ENCODE measurements around the gene MTHFSD. TPM values are rescaled to one million over a fixed set of nuclear protein-coding genes. Genes with fewer than 3 reads are reported as not detected.

MTHFSD gene
- total RNA-seq, 4 donors from 2014 or later, result 12.5 to 26.6 (median 19.3) TPM

DNA sequence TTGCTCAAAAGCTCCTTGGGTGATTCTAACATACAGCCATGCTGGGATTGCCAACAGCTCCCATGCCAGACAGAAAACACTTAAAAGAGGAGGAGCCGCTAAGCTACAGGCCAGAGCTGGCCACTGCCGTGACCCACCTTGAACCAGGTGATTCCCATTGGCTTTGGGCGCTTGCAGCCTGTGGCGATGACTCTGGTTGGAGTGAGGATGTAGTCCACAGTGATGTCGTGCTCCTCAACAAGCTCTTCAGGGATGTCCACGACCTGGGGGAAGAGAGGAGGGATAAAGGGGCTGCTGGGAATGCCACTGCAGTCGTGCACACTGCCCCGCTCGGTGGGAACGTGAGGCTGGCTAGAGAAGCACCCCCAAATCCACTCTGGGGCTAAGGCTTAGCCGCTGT is 13.5 kb downstream of the MTHFSD start:
- Histone ChIP-seq H3K4me3 (no peak overlapping the region), H3K4me1 (no peaks in the 10 kb centered on the region), H3K9me3 (no peaks in the 10 kb centered on the region), H3K27ac (no peak overlapping the region), H3K27me3 (no peaks in the 10 kb centered on the region), H3K36me3 (peaks cover 0 to 100% of the 10 kb centered on the region in 2 donors)
- no peak for ATAC-seq
- 80% methylated on average over 1 of the region's 11 CpGs; no CpG with 5 or more reads in 1 of the 2 donors for whole genome bisulfite sequencing, 2 donors (ENCODE audit: low coverage in 1 of 2)
- TF ChIP-seq POLR2AphosphoS5 (IDR thresholded peaks at IDR 0.05) (no peak), POLR2A (IDR thresholded peaks at IDR 0.05) (no peak), CTCF (IDR thresholded peaks at IDR 0.05) (no peak), EP300 (IDR thresholded peaks at IDR 0.05) (no peak)

DNA sequence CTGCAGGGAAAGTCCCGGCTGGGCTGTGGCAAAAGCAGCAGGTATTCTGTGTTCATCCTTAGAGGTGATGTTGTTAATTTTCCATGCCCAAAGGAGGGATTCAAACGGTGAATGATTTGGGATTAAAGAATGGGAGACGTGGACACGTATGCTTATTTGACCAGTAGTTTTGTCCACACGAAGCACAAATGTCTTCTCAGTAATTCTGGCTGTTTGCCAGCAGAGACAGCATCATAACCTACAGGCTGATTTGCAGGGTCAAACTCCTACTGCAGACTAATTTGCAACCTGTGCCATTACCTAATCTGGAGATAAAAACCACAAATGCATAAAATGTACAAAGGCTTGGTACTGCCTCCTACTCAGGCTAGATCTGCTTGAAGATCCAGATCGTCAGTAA is 14.1 kb downstream of the MTHFSD start:
- Histone ChIP-seq H3K4me3 (no peak overlapping the region), H3K27me3 (no peaks in the 10 kb centered on the region), H3K27ac (no peak overlapping the region), H3K9me3 (no peaks in the 10 kb centered on the region), H3K4me1 (no peaks in the 10 kb centered on the region), H3K36me3 (peaks cover 0 to 100% of the 10 kb centered on the region in 2 donors)
- ATAC-seq, result no peak
- 74 to 80% methylated on average over 1 to 4 of the region's 6 CpGs for WGBS, 2 donors (ENCODE audit: low coverage in 1 of 2)
- TF ChIP-seq EP300 (IDR thresholded peaks at IDR 0.05) (no peak), POLR2AphosphoS5 (IDR thresholded peaks at IDR 0.05) (no peak), POLR2A (IDR thresholded peaks at IDR 0.05) (no peak), CTCF (IDR thresholded peaks at IDR 0.05) (no peak)

DNA sequence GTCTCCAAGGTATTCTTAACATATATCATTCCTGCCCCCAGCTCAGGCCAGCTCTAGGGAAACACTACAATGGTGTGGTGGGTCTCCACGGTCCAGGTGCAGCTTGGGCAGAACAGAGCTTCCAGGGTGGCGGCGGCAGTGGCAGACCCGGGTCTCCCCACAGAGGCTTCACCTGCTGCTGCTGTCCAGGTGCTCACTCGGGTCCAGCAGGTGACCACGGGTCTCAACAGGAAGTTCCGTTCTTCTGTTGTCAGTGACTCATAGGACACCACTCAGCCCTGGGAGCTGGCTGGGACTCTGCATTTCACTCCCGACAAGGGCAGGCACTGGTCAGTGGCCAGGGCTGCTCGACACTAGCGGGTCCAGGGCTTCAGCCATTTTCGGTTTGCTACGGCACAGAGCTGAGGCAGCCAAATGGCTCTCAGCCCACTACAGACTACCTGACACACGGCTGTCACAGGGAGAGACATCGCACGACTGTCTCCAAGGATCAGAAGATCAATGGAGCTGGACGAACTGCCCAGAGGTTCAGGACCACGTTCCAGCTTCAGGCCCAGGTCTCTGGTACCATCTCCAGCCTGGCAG is 16.7 kb downstream of the MTHFSD start:
- no peaks in the 10 kb centered on the region for H3K4me1 ChIP-seq
- H3K27ac ChIP-seq, result no peak overlapping the region
- 87% methylated on average over 3 of the region's 17 CpGs; no CpG with 5 or more reads in 1 of the 2 donors for WGBS, 2 donors (ENCODE audit: low coverage in 1 of 2)
- ATAC-seq, result no peak
- TF ChIP-seq POLR2A (IDR thresholded peaks at IDR 0.05), result no peak
- TF ChIP-seq POLR2AphosphoS5 (IDR thresholded peaks at IDR 0.05), result no peak
- TF ChIP-seq EP300 (IDR thresholded peaks at IDR 0.05), result no peak
- no peak for TF ChIP-seq CTCF (IDR thresholded peaks at IDR 0.05)
- H3K27me3 ChIP-seq, result no peaks in the 10 kb centered on the region
- no peak overlapping the region for H3K4me3 ChIP-seq
- H3K36me3 ChIP-seq, result peaks cover 0 to 83% of the 10 kb centered on the region in 2 donors
- no peaks in the 10 kb centered on the region for H3K9me3 ChIP-seq

- 78 to 100% methylated on average over 1 of the region's 4 CpGs for WGBS, 2 donors (ENCODE audit: low coverage in 1 of 2)
These were observed 17.5 kb downstream of the MTHFSD start for GRCh38 chr16:86537486-86537885.

More at GRCh38 chr16:86537486-86537885, 17.5 kb downstream of the MTHFSD start:
- Histone ChIP-seq H3K4me3 (no peak overlapping the region), H3K27ac (no peak overlapping the region), H3K4me1 (no peaks in the 10 kb centered on the region), H3K36me3 (peaks cover 0 to 83% of the 10 kb centered on the region in 2 donors), H3K9me3 (no peaks in the 10 kb centered on the region), H3K27me3 (no peaks in the 10 kb centered on the region)
- no peak for TF ChIP-seq CTCF (IDR thresholded peaks at IDR 0.05)
- no peak for ATAC-seq

Data from gastroesophageal sphincter (tissue), 4 donors.